HepG2 (cell line): ENCODE data around the gene ZMAT2. TPM values are rescaled to one million over a fixed set of nuclear protein-coding genes. Genes with fewer than 3 reads are reported as not detected.
"Not testable (repeated sequence)": the region's sequence is repeated elsewhere in the genome, so short reads cannot be mapped to it uniquely, and the experiment has no call there.

Experiments used
- ATAC-seq: fragments of 200-7000 bp; cut with Tn5 transposase; 3 replicates; pipeline ENCODE4 v1.9.1; 2020; ENCODE audit warnings: mild to moderate bottlenecking, moderate library complexity
- BruUV-seq: library from RNA; stranded (reverse); fragments of 400-500 nt; replicated peaks from 2 replicates; lab custom pipeline; 2021; lab: Mats Ljungman, UMichigan
- CTCF ChIA-PET: fragments of 300-600 bp; formaldehyde crosslinking; extraction: SDS; loops from one replicate; lab custom pipeline; 2021; ENCODE audit warnings: low total read pairs, inconsistent platforms, low intra/inter-chr PET ratio; lab: Yijun Ruan, JAX
- POLR2A ChIA-PET: fragments of 350-600 bp; sonication (Branson Sonifier 250); formaldehyde crosslinking; loops from one replicate; lab custom pipeline; 2020; ENCODE audit warnings: antibody characterized with exemption, inconsistent platforms; lab: Yijun Ruan, JAX
- DNase-seq: peaks from one replicate; pipeline ENCODE4 v3.0.0-alpha.2; 2015; ENCODE audit warnings: low spot score
- FAIRE-seq: peaks from 3 replicates; lab custom pipeline; 2011; peaks lifted over from hg19 to GRCh38; lab: Jason Lieb, UNC
- H2AFZ ChIP-seq: one replicate; pipeline ENCODE4 v1.6.1; 2011; ENCODE audit warnings: low read length, inconsistent platforms
- H3K27ac ChIP-seq: fragments of 300-600 bp; 3 replicates; pipeline ENCODE4 v1.8.0; 2011; ENCODE audit warnings: mixed run types, mild to moderate bottlenecking, mixed read lengths, low read length, inconsistent platforms; ENCODE audit not compliant: insufficient read depth; ENCODE audit errors: extremely low read length
- H3K27me3 ChIP-seq, 2 experiments: fragments of 200-600 bp in 1 of 2; 2 replicates in 1 of 2; 3 replicates in 1 of 2; pipeline versions ENCODE4 v1.6.0 to v1.8.0; 2011; ENCODE audit warnings: low read length in 2 of 2, mild to moderate bottlenecking in 2 of 2, moderate library complexity in 2 of 2, inconsistent platforms in 1 of 2; ENCODE audit not compliant: insufficient read depth in 2 of 2, control insufficient read depth in 1 of 2
- H3K36me3 ChIP-seq, 2 experiments: fragments of 200-600 bp in 1 of 2; replicated peaks in 1 of 2; 2 replicates in 1 of 2; 3 replicates in 1 of 2; pipeline versions ENCODE4 v1.5.1 to v1.8.0; 2011; ENCODE audit warnings: low read length in 2 of 2, inconsistent platforms in 1 of 2; ENCODE audit not compliant: insufficient read depth in 2 of 2, control insufficient read depth in 1 of 2
- H3K4me1 ChIP-seq: 2 replicates; pipeline ENCODE4 v1.5.1; 2012; ENCODE audit warnings: low read length, inconsistent platforms; ENCODE audit not compliant: insufficient read depth
- H3K4me2 ChIP-seq: 2 replicates; pipeline ENCODE4 v1.6.0; 2011; ENCODE audit warnings: low read depth, low read length, inconsistent platforms
- H3K4me3 ChIP-seq, 3 experiments: fragments of 200-600 bp in 1 of 3; sonication (generic), shearing (Covaris generic) in 1 of 3; replicated peaks in 1 of 3; 2 replicates each; pipeline ENCODE4 v1.5.1; 2011 to 2016; ENCODE audit warnings: low read length in 3 of 3, inconsistent platforms in 2 of 3, low read depth in 2 of 3, mild to moderate bottlenecking in 2 of 3, control low read depth in 1 of 3, mixed read lengths in 1 of 3; ENCODE audit not compliant: insufficient read depth in 1 of 3
- H3K79me2 ChIP-seq: one replicate; pipeline ENCODE4 v1.6.1; 2011; ENCODE audit warnings: low read length, inconsistent platforms; ENCODE audit not compliant: insufficient read depth
- H3K9ac ChIP-seq: 2 replicates; pipeline ENCODE4 v1.6.0; 2011; ENCODE audit warnings: mild to moderate bottlenecking, low read depth, low read length, inconsistent platforms; ENCODE audit not compliant: insufficient read depth
- H3K9me3 ChIP-seq: 2 replicates; pipeline ENCODE4 v1.5.1; 2012; ENCODE audit warnings: mild to moderate bottlenecking, low read length
- H4K20me1 ChIP-seq: 2 replicates; pipeline ENCODE4 v1.6.0; 2011; ENCODE audit warnings: inconsistent platforms, mild to moderate bottlenecking, low read length, moderate library complexity; ENCODE audit not compliant: insufficient read depth
- ATF7 ChIP-seq, 2 experiments: fragments of 450-650 bp in 1 of 2; sonication (generic) in 1 of 2; formaldehyde crosslinking in 1 of 2; IDR thresholded peaks; 2 replicates each; pipeline versions ENCODE4 v1.4.0 to v1.6.1; 2016 to 2020; ENCODE audit warnings: antibody characterized with exemption in 1 of 2, mild to moderate bottlenecking in 1 of 2, missing genetic modification reagents in 1 of 2
- HDAC2 ChIP-seq: sonication (generic); formaldehyde crosslinking; IDR thresholded peaks from 2 replicates; pipeline ENCODE4 v1.4.0; 2020; ENCODE audit warnings: missing genetic modification reagents
- KLF13 ChIP-seq: sonication (generic); formaldehyde crosslinking; IDR thresholded peaks from 2 replicates; pipeline ENCODE4 v1.4.0; 2020; ENCODE audit warnings: mild to moderate bottlenecking, missing genetic modification reagents
- NFAT5 ChIP-seq: sonication (generic); formaldehyde crosslinking; IDR thresholded peaks from 2 replicates; pipeline ENCODE4 v1.4.0; 2020; ENCODE audit warnings: missing genetic modification reagents
- NFATC3 ChIP-seq: sonication (generic); formaldehyde crosslinking; IDR thresholded peaks from 2 replicates; pipeline ENCODE4 v1.5.1; 2020; ENCODE audit warnings: mild to moderate bottlenecking, missing genetic modification reagents
- PAWR ChIP-seq: sonication (generic); formaldehyde crosslinking; IDR thresholded peaks from 2 replicates; pipeline ENCODE4 v1.4.0; 2020; ENCODE audit warnings: missing genetic modification reagents, mild to moderate bottlenecking, borderline replicate concordance
- RERE ChIP-seq: IDR thresholded peaks from 2 replicates; pipeline ENCODE4 v1.6.1; 2016; ENCODE audit warnings: low read depth, missing genetic modification reagents, missing compliant biosample characterization
- ZIK1 ChIP-seq: sonication (generic); formaldehyde crosslinking; IDR thresholded peaks from 2 replicates; pipeline ENCODE4 v1.5.0; 2020; ENCODE audit warnings: mild to moderate bottlenecking, low read depth, missing genetic modification reagents, borderline replicate concordance
- ZNF350 ChIP-seq: sonication (generic); formaldehyde crosslinking; IDR thresholded peaks from 2 replicates; pipeline ENCODE4 v1.4.0; 2020; ENCODE audit warnings: mild to moderate bottlenecking, low read depth, missing genetic modification reagents, borderline replicate concordance
- ZNF891 ChIP-seq: sonication (generic); formaldehyde crosslinking; IDR thresholded peaks from 2 replicates; pipeline ENCODE4 v1.5.0; 2020; ENCODE audit warnings: mild to moderate bottlenecking, missing genetic modification reagents
- WGBS: methylation state at CpG from one replicate; pipeline ENCODE4 v1.1.6; 2017; ENCODE audit warnings: low lambda C conversion rate; 5-methylcytosine and 5-hydroxymethylcytosine counted together
- in situ Hi-C: cut with HindIII; loops from 2 replicates; pipeline ENCODE4 v1.10.0; 2017; ENCODE audit warnings: low pct_unique_long_range_greater_than_20kb; ENCODE audit not compliant: extremely low pct_ligation_motif_present
- intact Hi-C: fragments of 100-400 bp; cut with micrococcal nuclease; formaldehyde crosslinking; loops from one replicate; pipeline ENCODE4 v1.10.0; 2022; ENCODE audit not compliant: unreplicated experiment
- polyA plus RNA-seq, 8 experiments: library from polyadenylated mRNA; depleted of rRNA in 3 of 8; stranded (reverse) in 7 of 8; unstranded in 1 of 8; fragments of >200 nt; fragmentation: Illumina TruSeq in 4 of 8; extraction: Trizol in 4 of 8; gene quantifications; 2 replicates each; pipeline versions ENCODE4 v1.2.1 to v1.2.3, GENCODE V29; 2011 to 2016; ENCODE audit warnings: low read depth in 4 of 8, missing spikeins in 1 of 8, mixed read lengths in 1 of 8; ENCODE audit not compliant: insufficient read depth in 1 of 8
- total RNA-seq, 5 experiments: library from RNA; depleted of rRNA; stranded (reverse); fragments of >200 nt; fragmentation: Illumina TruSeq; extraction: Trizol; gene quantifications; 2 replicates each; pipeline ENCODE4 v1.2.3, GENCODE V29; 2016; ENCODE audit warnings: low read depth in 1 of 5

Gene ZMAT2
- total and polyA plus RNA-seq, 2 of the 13 experiments (the other 11 are each of a cell fraction or from before 2014, with no cell fraction given): 35.4 to 92.8 TPM

GRCh38 chr5:140664359-140665119 is 35.7 kb upstream of the ZMAT2 start, which contains the start of gene WDR55 (continued):
- TF ChIP-seq NFAT5 (CRISPR knock-in tag) (no peak), NFATC3 (CRISPR knock-in tag) (0 out of 2 replicates have a peak, but pooled peaks have one; percentile 59), RERE (CRISPR knock-in tag) (0 out of 2 replicates have a peak, but pooled peaks have one; percentile 25), KLF13 (CRISPR knock-in tag) (peak; percentile 78; the same call in 1 of the 2 replicates), ZNF350 (CRISPR knock-in tag) (peak; percentile 77), HDAC2 (CRISPR knock-in tag) (peak; percentile 84; the same call in 1 of the 2 replicates), ATF7 (IDR thresholded peaks at IDR 0.05) (no peak), ATF7 (CRISPR knock-in tag; IDR thresholded peaks at IDR 0.05) (no peak), ZNF891 (peak; percentile 63; the same call in 1 of the 2 replicates), PAWR (CRISPR knock-in tag) (no peak), ZIK1 (CRISPR knock-in tag) (no peak; the same call in 1 of the 2 replicates)

DNA sequence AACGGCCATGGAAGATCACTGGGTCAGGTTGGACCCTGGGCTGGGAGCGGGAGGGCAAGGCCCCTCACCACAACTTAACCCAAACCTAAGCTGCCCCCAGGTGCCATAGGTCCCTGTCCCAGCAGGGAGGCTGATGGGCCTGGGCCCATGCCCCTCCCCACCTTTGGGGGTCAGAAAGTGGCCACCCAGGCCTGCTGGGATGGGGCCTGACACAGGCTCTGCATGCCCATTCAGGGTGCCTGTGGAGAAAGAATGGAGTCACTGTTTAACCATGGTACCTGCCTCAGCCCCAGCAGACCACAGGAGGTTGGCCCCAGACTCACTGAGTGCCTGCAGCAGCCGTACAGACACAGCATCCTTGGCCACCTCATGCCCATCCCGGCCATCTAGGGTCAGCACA is 29.2 kb upstream of the ZMAT2 start:
- H3K9ac ChIP-seq, H2AFZ ChIP-seq, FAIRE-seq, CTCF ChIA-PET, H3K27me3 ChIP-seq, H3K4me2 ChIP-seq, H3K27ac ChIP-seq, H3K9me3 ChIP-seq, H3K4me3 ChIP-seq, intact Hi-C loops, in situ Hi-C loops, DNase-seq, H4K20me1 ChIP-seq, H3K79me2 ChIP-seq, BruUV-seq: not testable (repeated sequence)
- peak; percentile 3; the same call in 2 of the 3 replicates for ATAC-seq
- POLR2A ChIA-PET: interaction anchor here (0.6 to 0.9 kb wide), 2 partner anchors 20 to 26 kb away, joined by 3 to 4 read pairs; partner anchors contain the start of genes HARS1 and HARS2
- Histone ChIP-seq H3K4me1 (peaks cover 12% of the 10 kb centered on the region), H3K36me3 (peaks cover 22 to 55% of the 10 kb centered on the region in 2 experiments; a peak in 4 of 5 replicates)
- 100% methylated on average over 1 of the region's 4 CpGs for WGBS
